Measurements from ENCODE around the gene PLCL1.
A peak's percentile ranks its signal among the peaks of the same experiment; 100 is the strongest.

The PLCL1 gene

GRCh38 chr2:198117406-198118041 is 313.1 kb downstream of the PLCL1 start:
- H3K4me3 ChIP-seq = no peak overlapping the region
- H3K27ac ChIP-seq = no peak overlapping the region
- DNase-seq (ENCODE audit: low read depth, low spot score) = no peak
- H3K9ac ChIP-seq (ENCODE audit: insufficient read length) = no peak overlapping the region
- no peaks in the 10 kb centered on the region for H3K9me3 ChIP-seq (ENCODE audit: low read depth, low read length)
- no peak for TF ChIP-seq FOXP2 (optimal IDR thresholded peaks at IDR 0.05; ENCODE audit: control extremely low read depth, extremely low read length, insufficient read depth)
- no peak for TF ChIP-seq POLR2AphosphoS5 (IDR thresholded peaks at IDR 0.05; ENCODE audit: borderline replicate concordance, low read depth, low read length)
- TF ChIP-seq EZH2 (IDR thresholded peaks at IDR 0.05) = no peak
- no peaks in the 10 kb centered on the region for H3K36me3 ChIP-seq (ENCODE audit: insufficient read depth, low read length)

DNA sequence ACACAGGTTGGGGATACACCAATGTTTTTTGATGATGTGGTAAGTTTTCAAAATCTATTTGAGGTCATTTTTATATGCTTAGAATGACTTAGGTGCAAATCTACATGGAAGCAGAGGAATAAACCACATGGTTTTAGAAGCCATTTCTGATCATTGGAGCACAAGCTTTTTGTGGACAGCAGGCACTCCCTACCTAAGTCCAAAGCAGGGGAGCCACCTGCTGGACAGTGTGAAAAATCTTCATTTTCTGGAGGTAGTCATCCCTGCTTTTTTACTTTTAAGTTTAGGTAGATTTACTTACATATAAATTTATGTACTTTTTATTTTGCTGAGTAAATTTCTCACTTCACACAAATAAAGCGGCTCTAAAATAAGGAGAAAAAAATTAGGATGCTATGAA is 323.2 kb downstream of the PLCL1 start:
- DNase-seq (ENCODE audit: low read depth, low spot score) = peak; percentile 22
- Histone ChIP-seq H3K36me3 (ENCODE audit: insufficient read depth, low read length) (no peaks in the 10 kb centered on the region), H3K4me3 (no peak overlapping the region), H3K9me3 (ENCODE audit: low read depth, low read length) (no peaks in the 10 kb centered on the region), H3K27ac (no peak overlapping the region), H3K9ac (ENCODE audit: insufficient read length) (no peak overlapping the region)
- TF ChIP-seq POLR2AphosphoS5 (IDR thresholded peaks at IDR 0.05; ENCODE audit: borderline replicate concordance, low read depth, low read length) = no peak
- no peak for TF ChIP-seq EZH2 (IDR thresholded peaks at IDR 0.05)
- TF ChIP-seq FOXP2 (optimal IDR thresholded peaks at IDR 0.05; ENCODE audit: control extremely low read depth, extremely low read length, insufficient read depth) = no peak

DNA sequence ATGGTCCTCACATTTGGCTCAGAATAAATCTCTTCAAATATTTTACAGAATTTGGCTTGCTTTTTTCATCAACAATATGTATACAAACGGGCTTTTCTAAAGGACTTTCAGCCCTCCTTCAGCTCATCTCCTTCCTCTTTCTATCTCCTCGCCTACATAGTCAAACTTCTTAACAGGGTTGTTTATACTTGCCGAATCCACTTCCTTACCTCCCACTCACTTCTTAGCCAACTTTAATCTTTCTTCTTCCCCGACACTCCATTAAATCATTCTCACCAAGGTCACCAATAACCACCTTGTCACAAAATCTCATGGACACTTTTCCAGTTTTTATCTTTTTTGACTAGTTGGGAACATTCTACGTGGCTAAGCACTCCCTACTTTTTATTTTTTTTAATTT is 325.2 kb downstream of the PLCL1 start:
- H3K4me3 ChIP-seq = no peak overlapping the region
- no peak overlapping the region for H3K9ac ChIP-seq (ENCODE audit: insufficient read length)

DNA sequence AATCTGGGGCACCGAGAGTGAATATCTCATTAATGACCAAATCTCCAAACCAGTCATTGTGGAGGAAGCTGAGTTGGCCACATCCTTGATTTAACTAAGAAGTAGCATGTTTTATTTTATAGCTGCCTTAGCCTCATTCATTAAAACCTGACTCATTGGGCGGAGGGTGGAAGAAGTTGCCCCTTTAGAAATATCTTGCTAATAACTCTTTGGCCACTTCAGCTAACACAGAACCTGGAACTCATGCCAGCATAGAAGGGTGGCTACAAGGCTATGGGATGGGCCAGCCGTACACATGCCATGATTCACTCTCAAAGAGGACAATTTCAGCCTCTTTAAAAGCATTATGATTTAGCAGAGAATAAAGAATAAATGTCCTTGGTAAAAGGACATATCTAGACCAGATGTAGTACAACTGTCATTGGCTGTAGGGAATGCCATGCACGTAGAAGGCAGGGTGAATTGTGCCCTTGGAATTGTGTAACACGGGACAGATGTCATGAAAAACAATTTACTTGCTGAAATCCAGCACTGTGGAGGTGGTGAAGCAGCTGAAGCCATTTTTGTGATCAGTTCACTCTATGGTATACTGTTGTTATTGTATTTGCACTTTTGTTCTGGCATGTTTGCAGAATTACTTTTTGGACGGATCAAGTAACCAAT is 330.0 kb downstream of the PLCL1 start:
- Histone ChIP-seq H3K4me3 (no peak overlapping the region), H3K9ac (ENCODE audit: insufficient read length) (no peak overlapping the region), H3K9me3 (ENCODE audit: low read depth, low read length) (no peaks in the 10 kb centered on the region), H3K27ac (no peak overlapping the region), H3K36me3 (ENCODE audit: insufficient read depth, low read length) (no peaks in the 10 kb centered on the region)
- TF ChIP-seq FOXP2 (optimal IDR thresholded peaks at IDR 0.05; ENCODE audit: control extremely low read depth, extremely low read length, insufficient read depth) (no peak), POLR2AphosphoS5 (IDR thresholded peaks at IDR 0.05; ENCODE audit: borderline replicate concordance, low read depth, low read length) (no peak), EZH2 (IDR thresholded peaks at IDR 0.05) (no peak)
- DNase-seq (ENCODE audit: low read depth, low spot score) = no peak

More for the DNA sequence above, 325.2 kb downstream of the PLCL1 start:
- Histone ChIP-seq H3K9me3 (ENCODE audit: low read depth, low read length) (no peaks in the 10 kb centered on the region), H3K36me3 (ENCODE audit: insufficient read depth, low read length) (no peaks in the 10 kb centered on the region), H3K27ac (no peak overlapping the region)
- TF ChIP-seq EZH2 (IDR thresholded peaks at IDR 0.05) = no peak
- no peak for TF ChIP-seq POLR2AphosphoS5 (IDR thresholded peaks at IDR 0.05; ENCODE audit: borderline replicate concordance, low read depth, low read length)
- no peak for TF ChIP-seq FOXP2 (optimal IDR thresholded peaks at IDR 0.05; ENCODE audit: control extremely low read depth, extremely low read length, insufficient read depth)
- DNase-seq (ENCODE audit: low read depth, low spot score) = no peak

DNA sequence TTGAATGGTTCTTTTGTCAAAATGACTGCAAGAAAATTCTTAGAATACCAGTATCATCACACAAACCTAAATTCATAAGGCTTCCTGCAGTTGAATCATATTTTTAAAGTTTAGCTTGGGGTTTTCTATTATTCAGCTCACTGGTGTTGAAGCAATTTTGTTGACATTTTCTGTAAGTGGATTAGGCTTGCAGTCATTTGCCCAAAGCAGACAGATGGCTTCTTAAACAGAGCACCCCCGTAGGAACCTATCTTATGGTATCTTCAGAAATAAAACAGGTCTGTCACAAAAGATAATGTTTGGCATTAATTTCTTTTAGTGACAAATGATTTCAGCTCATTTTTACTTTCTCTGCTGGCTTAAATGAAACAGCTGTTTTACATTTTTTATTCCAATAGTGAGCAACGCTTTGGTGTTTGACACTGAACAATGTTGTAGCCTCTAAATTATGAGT is 331.1 kb downstream of the PLCL1 start:
- no peak overlapping the region for H3K4me3 ChIP-seq
- H3K9ac ChIP-seq (ENCODE audit: insufficient read length) = no peak overlapping the region
- TF ChIP-seq POLR2AphosphoS5 (IDR thresholded peaks at IDR 0.05; ENCODE audit: borderline replicate concordance, low read depth, low read length) = no peak
- TF ChIP-seq EZH2 (IDR thresholded peaks at IDR 0.05) = no peak
- TF ChIP-seq FOXP2 (optimal IDR thresholded peaks at IDR 0.05; ENCODE audit: control extremely low read depth, extremely low read length, insufficient read depth) = no peak
- no peak overlapping the region for H3K27ac ChIP-seq
- no peaks in the 10 kb centered on the region for H3K36me3 ChIP-seq (ENCODE audit: insufficient read depth, low read length)
- no peak for DNase-seq (ENCODE audit: low read depth, low spot score)
- no peaks in the 10 kb centered on the region for H3K9me3 ChIP-seq (ENCODE audit: low read depth, low read length)

DNA sequence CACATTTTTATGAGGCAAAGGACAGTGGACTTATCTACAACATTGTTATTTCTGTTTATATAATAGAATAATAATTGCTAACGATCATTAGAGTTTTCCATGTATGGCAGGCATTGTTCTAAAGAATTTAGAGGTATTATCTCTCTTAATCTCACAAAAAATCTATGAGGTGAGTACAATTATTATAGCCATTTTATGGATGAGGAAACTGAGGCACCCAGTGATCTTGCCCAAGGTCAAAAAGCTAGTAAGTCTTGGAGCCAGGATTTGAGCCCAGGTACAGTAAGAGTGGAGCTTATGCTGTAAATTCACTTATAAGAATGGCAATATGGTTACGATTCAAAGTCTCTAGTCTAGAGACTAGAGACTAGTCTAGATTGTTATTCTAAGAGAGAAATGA is 331.7 kb downstream of the PLCL1 start:
- TF ChIP-seq POLR2AphosphoS5 (IDR thresholded peaks at IDR 0.05; ENCODE audit: borderline replicate concordance, low read depth, low read length) = no peak
- TF ChIP-seq FOXP2 (optimal IDR thresholded peaks at IDR 0.05; ENCODE audit: control extremely low read depth, extremely low read length, insufficient read depth) = no peak
- no peak for TF ChIP-seq EZH2 (IDR thresholded peaks at IDR 0.05)
- Histone ChIP-seq H3K4me3 (no peak overlapping the region), H3K27ac (no peak overlapping the region), H3K9ac (ENCODE audit: insufficient read length) (no peak overlapping the region), H3K9me3 (ENCODE audit: low read depth, low read length) (no peaks in the 10 kb centered on the region), H3K36me3 (ENCODE audit: insufficient read depth, low read length) (no peaks in the 10 kb centered on the region)
- DNase-seq (ENCODE audit: low read depth, low spot score) = no peak

- Histone ChIP-seq H3K9ac (ENCODE audit: insufficient read length) (no peak overlapping the region), H3K27ac (no peak overlapping the region), H3K36me3 (ENCODE audit: insufficient read depth, low read length) (no peaks in the 10 kb centered on the region), H3K4me3 (no peak overlapping the region), H3K9me3 (ENCODE audit: low read depth, low read length) (no peaks in the 10 kb centered on the region)
- TF ChIP-seq POLR2AphosphoS5 (IDR thresholded peaks at IDR 0.05; ENCODE audit: borderline replicate concordance, low read depth, low read length) (no peak), FOXP2 (optimal IDR thresholded peaks at IDR 0.05; ENCODE audit: control extremely low read depth, extremely low read length, insufficient read depth) (no peak), EZH2 (IDR thresholded peaks at IDR 0.05) (no peak)
- DNase-seq (ENCODE audit: low read depth, low spot score) = no peak
Observed at GRCh38 chr2:198137733-198138132, 333.3 kb downstream of the PLCL1 start.

DNA sequence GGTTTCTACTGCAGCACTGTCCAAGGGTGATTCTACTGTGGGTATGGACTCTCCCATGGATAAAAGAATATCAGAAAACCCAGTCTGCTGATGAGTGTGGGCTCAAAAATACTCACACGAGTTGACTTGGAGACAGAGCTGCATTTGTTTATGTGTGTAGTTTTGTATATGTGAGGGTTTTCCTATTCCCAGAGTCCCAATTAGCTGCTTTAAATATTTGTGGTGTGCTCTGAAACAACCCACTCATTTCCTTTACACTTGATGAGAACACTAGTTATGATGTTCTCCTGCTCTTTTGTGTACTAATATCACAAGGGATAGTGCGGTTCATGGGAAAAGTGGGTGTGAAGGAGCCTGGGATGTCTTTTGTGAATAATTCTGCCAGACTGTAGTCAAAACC is 337.3 kb downstream of the PLCL1 start:
- Histone ChIP-seq H3K36me3 (ENCODE audit: insufficient read depth, low read length) (no peaks in the 10 kb centered on the region), H3K9me3 (ENCODE audit: low read depth, low read length) (no peaks in the 10 kb centered on the region), H3K27ac (no peak overlapping the region), H3K9ac (ENCODE audit: insufficient read length) (no peak overlapping the region), H3K4me3 (no peak overlapping the region)
- no peak for TF ChIP-seq POLR2AphosphoS5 (IDR thresholded peaks at IDR 0.05; ENCODE audit: borderline replicate concordance, low read depth, low read length)
- TF ChIP-seq EZH2 (IDR thresholded peaks at IDR 0.05) = no peak
- TF ChIP-seq FOXP2 (optimal IDR thresholded peaks at IDR 0.05; ENCODE audit: control extremely low read depth, extremely low read length, insufficient read depth) = no peak
- no peak for DNase-seq (ENCODE audit: low read depth, low spot score)

All from SK-N-MC (cell line).